Activated CD8-positive, alpha-beta memory T cell treated with anti-CD3 and anti-CD28 coated beads for 36 hours (primary cell): ENCODE measurements around the gene C4orf36. TPM values are rescaled to one million over a fixed set of nuclear protein-coding genes. Genes with fewer than 3 reads are reported as not detected.

ENCODE experiments used
- CTCF ChIA-PET: fragments of 350-600 bp; sonication (Branson Sonifier 250); formaldehyde crosslinking; loops from one replicate; lab custom pipeline; 2021; ENCODE audit warnings: antibody characterized with exemption; lab: Charles Lee
- POLR2A ChIA-PET: fragments of 350-600 bp; sonication (Branson Sonifier 250); formaldehyde crosslinking; loops from one replicate; lab custom pipeline; 2021; ENCODE audit warnings: antibody characterized with exemption; lab: Charles Lee
- total RNA-seq, 2 experiments: library from RNA; stranded (reverse); gene quantifications; one replicate each; pipeline ENCODE4 v1.2.3, GENCODE V29; 2021

Gene C4orf36
- total RNA-seq, 2 experiments from 2014 or later: 0.44 TPM; not detected in 1

DNA sequence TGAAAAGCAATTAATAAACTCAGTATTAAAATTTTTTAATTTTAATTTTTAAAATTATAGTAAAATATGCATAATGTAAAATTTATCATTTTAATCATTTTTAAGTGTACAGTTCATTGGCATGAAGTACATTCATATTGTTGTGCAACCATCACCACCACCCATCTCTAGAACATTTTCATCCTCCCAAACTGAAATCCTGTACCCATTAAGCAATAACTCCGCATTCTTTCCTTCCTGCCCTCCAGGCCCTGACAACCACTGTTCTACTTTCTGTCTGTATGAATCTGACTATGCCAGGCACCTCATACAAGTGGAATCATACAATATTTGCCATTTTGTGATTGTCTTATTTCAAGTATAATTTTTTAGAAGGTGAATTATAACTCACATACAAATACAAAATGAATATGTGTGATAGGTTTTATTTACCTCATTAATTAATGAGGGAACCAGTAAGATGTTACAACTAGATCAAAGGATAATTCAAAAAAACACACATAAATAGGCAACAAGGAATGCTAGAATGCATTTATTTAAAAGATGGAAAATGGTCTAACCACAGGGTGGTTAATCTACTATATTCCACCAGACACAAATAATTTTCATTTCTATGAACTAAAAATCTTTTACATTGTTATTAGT lies 29.5 kb upstream of the C4orf36 start:
- ChIA-PET POLR2A (interaction anchor here (0.6 kb wide), 1 partner anchor 30 kb away, joined by 4 read pairs; no protein-coding TSS in a partner anchor), CTCF (interaction anchor here (0.9 to 2.6 kb wide), 22 partner anchors 9 to 317 kb away, joined by 3 to 23 read pairs (median 4); partner anchors contain the start of genes AFF1 and KLHL8)

DNA sequence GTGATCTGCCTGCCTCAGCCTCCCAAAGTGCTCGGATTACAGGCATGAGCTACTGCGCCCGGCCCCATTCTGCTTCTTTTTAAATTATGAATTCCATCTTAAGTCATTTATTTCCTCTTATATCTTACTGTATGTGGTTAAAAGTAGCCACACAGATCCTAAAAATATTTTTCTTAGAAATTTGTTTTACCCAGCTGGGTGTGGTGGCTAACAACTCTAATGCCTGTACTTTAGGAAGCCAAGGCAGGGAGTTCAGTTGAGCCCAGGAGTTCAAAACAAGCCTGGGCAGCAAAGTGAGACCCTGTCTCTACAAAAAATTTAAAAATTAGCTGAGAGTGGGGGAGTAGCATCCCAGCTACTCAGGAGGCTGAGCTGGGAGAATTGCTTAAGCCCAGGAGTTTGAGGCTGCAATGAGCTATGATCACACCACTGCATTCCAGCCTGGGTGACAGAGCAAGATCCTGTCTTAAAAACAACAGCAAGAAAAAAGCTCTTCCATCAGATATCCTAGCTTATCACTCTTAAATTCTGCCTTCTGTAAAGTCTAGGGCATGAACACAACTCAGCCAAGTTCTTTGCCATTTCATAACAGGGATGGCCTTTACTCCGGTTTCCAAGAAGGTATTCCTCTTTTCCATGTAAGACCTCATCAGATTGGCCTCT lies 27.5 kb upstream of the C4orf36 start:
- ChIA-PET CTCF (interaction anchor here (1.3 kb wide), 1 partner anchor 174 kb away, joined by 4 read pairs; no protein-coding TSS in a partner anchor), POLR2A (no interaction called here)

DNA sequence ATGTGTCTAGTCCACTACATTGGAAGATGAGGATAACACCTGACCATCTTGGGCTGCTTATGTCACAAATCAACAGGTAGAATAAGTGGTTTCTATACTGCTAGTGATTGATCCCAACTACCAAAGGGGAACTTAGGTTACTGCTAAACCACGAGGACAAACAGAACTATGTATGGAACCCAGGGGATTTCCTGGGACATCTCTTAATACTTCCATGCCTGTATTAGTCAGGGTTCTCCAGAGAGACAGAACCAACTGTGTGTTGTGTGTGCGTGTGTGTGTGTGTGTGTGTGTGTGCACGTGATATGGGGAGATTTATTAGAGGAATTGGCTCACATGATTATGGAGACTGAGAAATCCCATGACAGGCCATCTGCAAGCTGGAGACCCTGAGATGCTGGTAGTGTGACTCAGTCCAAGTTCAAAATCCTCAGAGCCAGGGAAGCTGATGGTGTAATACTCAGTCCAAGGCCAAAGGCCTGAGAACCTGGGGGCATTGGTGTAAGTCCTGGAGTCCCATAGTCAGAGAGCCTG lies 26.4 kb upstream of the C4orf36 start:
- CTCF ChIA-PET: no interaction called here
- POLR2A ChIA-PET: no interaction called here

DNA sequence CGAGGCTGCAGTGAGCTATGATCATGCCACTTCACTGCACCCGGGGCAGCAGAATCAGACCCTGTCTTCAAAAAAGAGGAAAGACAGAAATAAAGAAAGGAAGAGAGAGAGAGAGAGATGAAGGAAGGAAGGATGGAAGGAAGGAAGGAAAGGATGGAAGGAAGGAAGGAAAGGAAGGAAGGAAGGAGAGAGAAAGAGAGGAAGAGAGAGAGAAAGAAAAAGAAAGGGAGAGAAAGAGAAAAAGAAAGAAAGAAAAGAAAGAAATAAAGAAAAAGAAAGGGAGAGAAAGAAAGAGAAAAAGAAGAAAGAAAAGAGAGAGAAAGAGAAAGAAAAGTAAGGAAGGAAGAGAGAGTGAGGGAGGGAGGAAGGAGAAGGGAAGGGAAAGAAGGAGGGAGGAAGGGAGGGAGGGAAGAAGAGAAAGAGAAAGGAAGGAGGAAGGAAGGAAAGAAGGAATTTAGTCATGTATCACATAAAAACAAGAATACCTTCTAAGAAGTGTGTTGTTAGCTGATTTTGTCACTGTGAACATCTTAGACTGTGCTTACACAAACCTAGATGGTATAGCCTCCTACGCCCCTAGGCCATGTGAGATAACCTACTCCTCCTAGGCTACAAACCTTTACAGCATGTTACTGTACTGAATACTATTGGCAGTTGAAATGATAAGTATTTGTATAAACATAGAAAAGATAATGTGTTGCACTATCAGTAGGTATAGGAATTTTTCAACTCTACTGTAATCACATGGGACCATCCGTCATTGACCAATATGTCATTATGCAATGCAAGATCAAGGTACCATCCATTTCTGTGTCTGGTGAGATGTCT lies 25.2 kb upstream of the C4orf36 start:
- POLR2A ChIA-PET: no interaction called here
- CTCF ChIA-PET: no interaction called here

DNA sequence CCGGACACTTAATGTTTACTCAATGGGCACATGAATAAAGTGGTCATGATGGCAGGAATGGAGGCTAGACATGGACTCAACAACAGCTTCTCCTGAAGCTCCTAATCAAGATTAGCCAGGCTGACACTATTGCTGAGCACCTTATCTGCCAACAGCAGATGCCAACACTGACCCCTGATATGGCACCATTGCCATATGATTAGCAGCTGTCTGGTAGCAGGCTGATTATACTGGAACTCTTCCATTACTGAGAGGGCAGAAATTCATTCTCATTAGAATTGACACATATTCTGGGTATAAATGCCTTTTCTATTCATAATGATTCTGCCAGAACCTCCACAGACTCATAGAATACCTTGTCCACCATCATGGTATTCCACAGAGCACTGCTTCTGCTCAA lies 24.2 kb upstream of the C4orf36 start:
- ChIA-PET POLR2A (no interaction called here), CTCF (interaction anchor here (0.7 kb wide), 1 partner anchor 1581 kb away, joined by 3 read pairs; no protein-coding TSS in a partner anchor)

DNA sequence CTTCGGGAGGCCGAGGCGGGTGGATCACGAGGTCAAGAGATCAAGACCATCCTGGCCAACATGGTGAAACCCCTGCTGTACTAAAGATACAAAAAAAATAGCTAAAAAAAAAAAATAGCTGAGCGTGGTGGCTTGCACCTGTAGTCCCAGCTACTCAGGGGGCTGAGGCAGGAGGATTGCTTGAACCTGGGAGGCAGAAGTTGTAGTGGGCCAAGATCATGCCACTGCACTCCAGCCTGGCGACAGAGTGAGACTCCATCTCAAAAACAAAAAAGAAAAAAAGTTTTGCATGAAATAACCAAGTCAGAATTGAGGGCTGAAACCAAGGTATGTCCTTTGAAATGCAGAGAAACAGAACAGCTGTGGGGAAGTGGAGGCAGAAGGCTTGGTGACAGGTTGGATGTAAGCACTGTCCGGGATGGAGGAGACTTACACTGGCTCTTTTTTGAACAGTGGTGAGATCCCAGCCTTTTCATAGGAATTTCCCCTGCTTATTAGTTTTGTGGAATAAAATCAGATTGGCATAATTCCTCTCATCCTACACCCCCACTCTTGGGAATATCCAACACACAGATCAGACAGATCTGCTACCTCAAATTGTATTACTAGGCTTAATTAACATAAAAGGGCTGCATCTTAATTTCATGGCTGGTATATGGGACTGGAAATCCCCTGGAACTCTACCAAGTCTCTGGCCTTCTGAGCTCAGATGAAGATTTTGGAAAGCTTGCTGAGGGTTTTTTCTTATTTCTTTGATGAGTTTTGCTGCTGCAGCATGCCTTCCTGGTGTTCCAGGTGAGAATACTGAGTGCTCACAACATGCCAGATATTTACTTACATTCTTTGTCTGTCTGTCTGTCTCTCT lies 18.8 kb upstream of the C4orf36 start:
- POLR2A ChIA-PET: no interaction called here
- CTCF ChIA-PET: interaction anchor here (1.0 kb wide), 1 partner anchor 16 kb away, joined by 3 read pairs; no protein-coding TSS in a partner anchor

DNA sequence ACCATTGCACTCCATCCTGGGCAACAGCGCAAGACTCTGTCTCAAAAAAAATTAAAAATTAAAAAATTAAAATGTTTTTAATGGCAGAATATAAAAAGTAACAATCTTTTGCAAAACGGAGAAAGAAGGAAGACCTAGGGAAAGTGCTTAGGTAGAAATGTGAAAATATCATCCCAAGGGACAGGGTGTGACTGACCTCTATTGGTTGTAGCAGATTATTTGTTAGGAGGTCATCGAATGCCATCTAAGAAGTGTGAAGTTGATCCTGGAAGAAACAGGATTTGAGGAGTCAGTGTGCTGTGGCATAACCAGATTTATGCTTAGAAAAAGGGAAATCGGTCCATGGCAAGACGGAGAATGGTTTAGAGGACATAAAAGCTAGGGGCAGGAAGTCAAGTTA lies 18.1 kb upstream of the C4orf36 start:
- ChIA-PET CTCF (interaction anchor here (1.0 kb wide), 1 partner anchor 15 kb away, joined by 3 read pairs; no protein-coding TSS in a partner anchor), POLR2A (no interaction called here)

DNA sequence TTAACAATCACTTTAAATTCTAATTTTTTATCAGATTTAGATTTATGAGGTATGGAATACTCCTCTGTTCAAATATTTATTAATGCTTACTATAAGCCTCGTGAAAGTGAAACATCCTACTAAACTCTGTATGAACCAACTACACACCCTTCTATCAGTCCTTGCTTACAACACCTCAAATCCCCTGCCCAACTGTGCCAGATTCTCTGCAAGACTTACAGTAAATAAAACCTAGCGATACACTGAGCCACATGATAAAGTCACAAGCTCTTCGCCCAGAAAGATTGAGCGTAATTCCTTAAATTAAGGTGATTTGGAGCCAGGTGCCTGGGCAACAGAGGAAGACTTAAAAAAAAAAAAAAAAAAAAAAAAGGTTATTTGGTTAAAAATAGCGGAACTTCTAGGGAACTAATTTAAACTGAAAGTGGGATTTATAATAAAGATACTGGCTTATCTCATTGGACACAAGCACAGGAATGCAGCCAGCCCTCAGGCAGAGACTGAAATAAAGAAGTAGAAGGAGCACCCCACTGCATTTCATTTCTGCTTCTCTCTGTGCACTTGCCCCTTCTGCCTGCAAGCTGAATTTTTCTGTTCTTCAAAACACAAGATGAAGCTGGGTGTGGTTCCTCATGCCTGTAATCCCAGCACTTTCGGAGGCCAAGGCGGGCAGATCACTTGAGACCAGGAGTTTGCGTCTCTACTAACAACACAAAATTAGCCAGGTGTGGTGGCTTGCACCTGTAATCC lies 17.5 kb upstream of the C4orf36 start:
- ChIA-PET CTCF (interaction anchor here (0.6 kb wide), 2 partner anchors 25 to 169 kb away, joined by 4 read pairs; no protein-coding TSS in a partner anchor), POLR2A (no interaction called here)

DNA sequence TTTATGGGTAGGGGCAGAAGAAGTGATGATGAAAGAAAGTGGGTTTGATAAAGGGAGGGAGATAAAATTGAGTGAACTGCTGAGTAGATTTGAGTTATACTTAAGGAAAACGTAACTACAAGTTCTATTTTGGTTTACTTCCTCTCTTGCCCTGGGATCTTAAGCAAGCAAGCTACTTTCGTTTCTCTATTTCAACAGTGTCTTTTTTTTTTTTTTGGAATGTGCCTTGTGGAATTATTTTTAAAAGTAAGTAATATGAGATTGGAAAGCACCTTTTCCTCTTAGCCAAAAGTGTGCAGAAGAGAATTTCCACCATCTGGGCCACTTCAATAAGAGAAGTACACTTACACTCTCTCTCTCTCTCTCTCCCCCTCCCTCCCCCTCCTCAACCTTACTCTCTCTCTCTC lies 16.0 kb upstream of the C4orf36 start:
- ChIA-PET CTCF (no interaction called here), POLR2A (no interaction called here)

- ChIA-PET POLR2A (no interaction called here), CTCF (no interaction called here)
These were observed 9.6 kb upstream of the C4orf36 start for GRCh38 chr4:86901864-86902263.

- ChIA-PET POLR2A (no interaction called here), CTCF (no interaction called here)
These were observed 6.3 kb upstream of the C4orf36 start for GRCh38 chr4:86898562-86898961.

GRCh38 chr4:86896596-86896995 lies 4.4 kb upstream of the C4orf36 start:
- POLR2A ChIA-PET: no interaction called here
- CTCF ChIA-PET: no interaction called here

- POLR2A ChIA-PET: no interaction called here
- CTCF ChIA-PET: interaction anchor here (1.2 to 1.4 kb wide), 2 partner anchors 15 to 400 kb away, joined by 4 to 9 read pairs; no protein-coding TSS in a partner anchor
These were observed 3.7 kb upstream of the C4orf36 start for GRCh38 chr4:86895692-86896488.

DNA sequence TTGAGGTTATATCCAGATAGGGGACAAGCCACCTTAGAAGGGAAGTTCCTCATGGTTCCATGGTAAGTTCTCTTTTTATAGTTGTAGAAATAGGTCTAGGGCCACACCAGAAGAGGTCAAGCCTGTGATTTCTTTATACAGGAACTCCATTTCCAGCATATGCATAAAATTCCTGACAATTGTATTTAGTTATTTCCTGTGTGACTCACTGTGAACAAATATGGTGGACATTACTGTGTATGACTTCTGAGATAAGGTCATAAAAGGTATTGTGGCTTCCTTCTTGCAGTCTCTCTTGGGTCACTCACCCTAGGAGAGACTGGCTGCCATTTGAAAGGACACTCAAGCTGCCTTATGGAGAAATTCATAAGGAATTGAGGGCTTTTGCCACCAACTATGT lies 2.2 kb upstream of the C4orf36 start:
- POLR2A ChIA-PET: no interaction called here
- CTCF ChIA-PET: interaction anchor here (1.2 to 1.4 kb wide), 3 partner anchors 13 to 399 kb away, joined by 4 to 9 read pairs (median 5); no protein-coding TSS in a partner anchor

DNA sequence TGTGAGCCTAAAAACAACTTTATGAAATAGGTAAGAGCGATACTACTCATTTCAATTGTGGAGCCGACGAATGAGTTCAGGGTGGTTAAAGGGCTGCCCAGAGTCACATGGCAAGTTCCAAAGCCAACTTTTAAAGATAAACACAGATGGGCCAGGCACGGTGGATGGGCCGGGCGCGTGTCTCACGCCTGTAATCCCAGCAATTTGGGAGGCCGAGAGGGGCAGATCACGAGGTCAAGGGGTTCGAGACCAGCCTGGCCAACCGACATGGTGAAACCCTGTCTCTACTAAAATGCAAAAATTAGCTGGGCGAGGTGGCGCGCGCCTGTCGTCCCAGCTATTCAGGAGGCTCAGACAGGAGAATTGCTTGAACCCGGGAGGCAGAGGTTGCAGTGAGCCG lies 914 bp upstream of the C4orf36 start:
- ChIA-PET CTCF (interaction anchor here (1.8 kb wide), 1 partner anchor 394 kb away, joined by 5 read pairs; no protein-coding TSS in a partner anchor), POLR2A (no interaction called here)

DNA sequence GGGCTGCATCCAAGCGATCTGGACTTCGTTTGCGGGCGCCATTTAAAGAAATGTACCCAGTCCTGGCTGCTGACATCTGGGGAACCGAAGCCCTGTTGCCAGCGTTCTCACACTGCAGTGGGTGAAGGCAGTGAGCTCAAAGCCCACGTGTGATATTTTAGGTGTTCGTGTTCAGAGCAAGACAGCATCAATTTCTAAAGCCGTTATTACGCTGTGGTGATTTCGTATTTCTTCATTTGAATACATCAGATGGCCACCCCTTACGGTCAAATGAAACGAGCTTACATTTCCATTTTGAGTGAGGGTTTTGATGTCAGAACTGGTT lies 376 bp upstream of the C4orf36 start:
- POLR2A ChIA-PET: no interaction called here
- CTCF ChIA-PET: interaction anchor here (1.8 kb wide), 1 partner anchor 394 kb away, joined by 5 read pairs; no protein-coding TSS in a partner anchor

DNA sequence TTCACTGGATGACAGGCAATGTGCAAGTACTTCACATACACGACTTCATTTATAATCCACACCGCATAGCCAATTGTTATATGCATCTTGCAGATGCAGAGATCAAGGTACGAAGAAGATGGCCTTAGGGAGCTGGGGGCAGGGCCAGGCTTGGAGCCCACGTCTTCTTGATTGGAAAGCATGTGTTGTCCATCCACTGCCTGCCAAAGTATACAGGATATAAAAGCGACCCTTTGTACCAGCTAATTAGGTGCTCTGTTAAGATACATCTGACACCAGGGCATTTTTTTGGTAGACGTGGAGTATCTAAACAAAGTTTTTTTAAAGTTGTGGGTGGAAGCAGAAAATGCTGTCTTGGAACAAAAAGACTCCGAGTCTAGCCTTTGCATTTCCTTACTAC lies 1.4 kb downstream of the C4orf36 start:
- ChIA-PET POLR2A (no interaction called here), CTCF (no interaction called here)
